HCT116 (cell line): Measurements from ENCODE around the gene TOMM70. TPM values are rescaled to one million over a fixed set of nuclear protein-coding genes. Genes with fewer than 3 reads are reported as not detected.

Experiments
- ATAC-seq: fragments of 200-7000 bp; cut with Tn5 transposase; 2 replicates; pipeline ENCODE4 v1.9.1; 2020; ENCODE audit warnings: mild to moderate bottlenecking, moderate library complexity
- BruUV-seq: library from RNA; stranded (reverse); fragments of 400-500 nt; replicated peaks from 2 replicates; lab custom pipeline; 2021; lab: Mats Ljungman, UMichigan
- CTCF ChIA-PET: fragments of 300-600 bp; sonication (Branson Sonifier 250); formaldehyde crosslinking; loops from one replicate; lab custom pipeline; 2021; ENCODE audit warnings: antibody characterized with exemption; lab: Charles Lee
- POLR2A ChIA-PET: fragments of 300-600, 350-600 bp; sonication (Branson Sonifier 250); formaldehyde crosslinking; loops from one replicate; lab custom pipeline; 2021; ENCODE audit warnings: antibody characterized with exemption; lab: Charles Lee
- RAD21 ChIA-PET, 2 experiments: fragments of 300-600 bp; sonication (Branson Sonifier 250); formaldehyde crosslinking; loops; one replicate each; lab custom pipeline; 2023; ENCODE audit warnings: low total read pairs in 2 of 2; ENCODE audit not compliant: uncharacterized antibody in 2 of 2, unreplicated experiment in 2 of 2, low non-redundant PET in 1 of 2; lab: Charles Lee
- DNase-seq: peaks from one replicate; pipeline ENCODE4 v3.0.0-alpha.2; 2010; ENCODE audit warnings: low read depth, low spot score
- H2AFZ ChIP-seq: fragments of 200-600 bp; shearing (Covaris generic), sonication (generic); 2 replicates; pipeline ENCODE4 v1.6.1; 2017; ENCODE audit warnings: low read depth, mixed run types, mixed read lengths, antibody characterized with exemption, low read length; ENCODE audit not compliant: poor library complexity, severe bottlenecking
- H3K27ac ChIP-seq: 2 replicates; pipeline ENCODE4 v1.5.1; 2012; ENCODE audit warnings: low read depth, low read length
- H3K27me3 ChIP-seq: fragments of 200-600 bp; sonication (generic); 2 replicates; pipeline ENCODE4 v1.6.1; 2016; ENCODE audit warnings: mixed run types, low read length, mixed read lengths; ENCODE audit not compliant: insufficient read depth
- H3K36me3 ChIP-seq, 2 experiments: fragments of 200-500 bp in 1 of 2; fragments of 200-600 bp in 1 of 2; sonication (Bioruptor generic) in 1 of 2; sonication (generic) in 1 of 2; 2 replicates each; pipeline versions ENCODE4 v1.5.1 to v1.6.1; 2014 to 2016; ENCODE audit warnings: low read length in 2 of 2, inconsistent platforms in 1 of 2, mixed read lengths in 1 of 2, mixed run types in 1 of 2; ENCODE audit not compliant: insufficient read depth in 2 of 2, control insufficient read depth in 1 of 2
- H3K4me1 ChIP-seq, 2 experiments: fragments of 200-600 bp in 1 of 2; sonication (generic) in 1 of 2; 2 replicates each; pipeline versions ENCODE4 v1.5.1 to v1.6.1; 2012 to 2017; ENCODE audit warnings: low read length in 2 of 2, inconsistent platforms in 1 of 2, mild to moderate bottlenecking in 1 of 2, mixed read lengths in 1 of 2, mixed run types in 1 of 2, moderate library complexity in 1 of 2; ENCODE audit not compliant: insufficient read depth in 2 of 2, control insufficient read depth in 1 of 2
- H3K4me2 ChIP-seq: fragments of 200-600 bp; sonication (generic); 2 replicates; pipeline ENCODE4 v1.6.1; 2017; ENCODE audit warnings: mixed run types, low read length, mixed read lengths
- H3K4me3 ChIP-seq, 2 experiments: fragments of 200-600 bp in 1 of 2; sonication (generic) in 1 of 2; replicated peaks in 1 of 2; 2 replicates each; pipeline ENCODE4 v1.5.1; 2011 to 2016; ENCODE audit warnings: low read length in 2 of 2, control low read depth in 1 of 2, low read depth in 1 of 2, mild to moderate bottlenecking in 1 of 2, mixed read lengths in 1 of 2, mixed run types in 1 of 2
- H3K79me2 ChIP-seq: fragments of 200-600 bp; sonication (generic); 2 replicates; pipeline ENCODE4 v1.6.1; 2017; ENCODE audit warnings: mild to moderate bottlenecking, mixed run types, low read length, moderate library complexity, mixed read lengths; ENCODE audit not compliant: insufficient read depth
- H3K9ac ChIP-seq: fragments of 200-600 bp; sonication (generic); 2 replicates; pipeline ENCODE4 v1.6.1; 2016; ENCODE audit warnings: low read length, mixed read lengths
- H3K9me2 ChIP-seq: fragments of 200-600 bp; sonication (generic), shearing (Covaris generic); 2 replicates; pipeline ENCODE4 v1.6.1; 2017; ENCODE audit warnings: mixed run types, mild to moderate bottlenecking, moderate library complexity; ENCODE audit not compliant: insufficient read depth
- H3K9me3 ChIP-seq, 2 experiments: fragments of 200-500 bp in 1 of 2; fragments of 200-600 bp in 1 of 2; sonication (Bioruptor generic) in 1 of 2; sonication (generic) in 1 of 2; 2 replicates each; pipeline ENCODE4 v1.6.1; 2014 to 2017; ENCODE audit warnings: low read length in 2 of 2, mixed read lengths in 2 of 2, inconsistent platforms in 1 of 2, low read depth in 1 of 2, mild to moderate bottlenecking in 1 of 2, mixed run types in 1 of 2, moderate library complexity in 1 of 2; ENCODE audit not compliant: control insufficient read depth in 1 of 2, insufficient read depth in 1 of 2
- H4K20me1 ChIP-seq: fragments of 200-600 bp; sonication (generic), shearing (Covaris generic); 2 replicates; pipeline ENCODE4 v1.6.1; 2017; ENCODE audit warnings: mixed run types, mild to moderate bottlenecking, moderate library complexity; ENCODE audit not compliant: insufficient read depth
- CBX3 ChIP-seq: IDR thresholded peaks from 2 replicates; pipeline ENCODE4 v1.6.1; 2012; ENCODE audit warnings: low read depth
- EGR1 ChIP-seq: IDR thresholded peaks from 2 replicates; pipeline ENCODE4 v1.6.1; 2012; ENCODE audit warnings: low read depth
- EZH2phosphoT487 ChIP-seq: fragments of 200-600 bp; IDR thresholded peaks from 2 replicates; pipeline ENCODE4 v1.6.1; 2018; ENCODE audit warnings: antibody characterized with exemption, borderline replicate concordance
- FOSL1 ChIP-seq: IDR thresholded peaks from 2 replicates; pipeline ENCODE4 v1.6.1; 2012; ENCODE audit warnings: low read depth
- JUND ChIP-seq: IDR thresholded peaks from 2 replicates; pipeline ENCODE4 v1.6.1; 2012
- POLR2A ChIP-seq: IDR thresholded peaks from 2 replicates; pipeline ENCODE4 v1.7.0; 2011; ENCODE audit warnings: borderline replicate concordance; ENCODE audit not compliant: insufficient read depth, insufficient read length; ENCODE audit errors: extremely low read depth
- RAD21 ChIP-seq: IDR thresholded peaks from 2 replicates; pipeline ENCODE4 v1.6.1; 2012; ENCODE audit warnings: low read depth, mild to moderate bottlenecking
- SIN3A ChIP-seq: IDR thresholded peaks from 2 replicates; pipeline ENCODE4 v1.6.1; 2012; ENCODE audit warnings: low read depth
- SP1 ChIP-seq: IDR thresholded peaks from 2 replicates; pipeline ENCODE4 v1.6.1; 2012; ENCODE audit warnings: low read depth
- SRF ChIP-seq: IDR thresholded peaks from 2 replicates; pipeline ENCODE4 v1.6.1; 2012; ENCODE audit warnings: low read depth
- TCF7L2 ChIP-seq: IDR thresholded peaks from 2 replicates; pipeline ENCODE4 v1.7.0; 2011; ENCODE audit warnings: borderline replicate concordance, inconsistent platforms; ENCODE audit not compliant: insufficient read depth, insufficient read length; ENCODE audit errors: extremely low read depth
- YY1 ChIP-seq: IDR thresholded peaks from 2 replicates; pipeline ENCODE4 v1.6.1; 2011; ENCODE audit warnings: low read length, low read depth, moderate library complexity, mild to moderate bottlenecking; ENCODE audit not compliant: insufficient replicate concordance; ENCODE audit errors: extremely low read depth
- ZFX ChIP-seq: fragments of 450-650 bp; IDR thresholded peaks from 2 replicates; pipeline ENCODE4 v1.6.1; 2017
- ZNF274 ChIP-seq: fragments of 200-500 bp; sonication (Bioruptor generic); IDR thresholded peaks from 2 replicates; pipeline ENCODE4 v1.6.1; 2014; ENCODE audit warnings: mild to moderate bottlenecking, low read depth, low read length, inconsistent platforms
- intact Hi-C: fragments of 100-400 bp; cut with micrococcal nuclease; formaldehyde crosslinking; loops from 2 replicates; pipeline ENCODE4 v1.10.0; 2022
- total RNA-seq: library from RNA; stranded (reverse); gene quantifications from one replicate; pipeline ENCODE4 v1.2.1, GENCODE V29; 2021; ENCODE audit not compliant: unreplicated experiment
- TF ChIP-seq, protein P1 (sequence below): IDR thresholded peaks from 2 replicates; pipeline ENCODE4 v1.6.1; 2012
- TF ChIP-seq, protein P2 (sequence below): IDR thresholded peaks from 2 replicates; pipeline ENCODE4 v1.6.1; 2012

Gene TOMM70
- total RNA-seq, 1 experiment from 2014 or later, result 54.9 TPM

DNA sequence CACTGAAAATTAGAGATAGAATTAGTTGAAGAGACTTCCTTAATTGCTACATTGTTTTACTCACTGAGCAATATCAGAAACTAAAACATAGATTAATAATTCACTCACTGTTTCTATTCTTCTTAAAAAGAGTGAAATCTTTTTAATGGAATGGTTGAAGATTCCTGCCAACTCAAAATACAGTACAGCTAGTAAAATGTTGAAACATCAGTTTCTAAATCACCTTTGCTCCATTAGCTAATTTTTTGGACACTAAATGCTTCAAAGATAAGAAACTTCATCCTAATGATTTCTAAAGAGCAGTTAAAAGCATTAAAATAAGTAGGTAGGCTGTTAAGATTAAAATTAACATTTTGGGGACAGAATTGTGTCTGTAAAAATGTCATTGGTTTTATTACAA, 76.8 kb downstream of the TOMM70 start:
- H3K27ac ChIP-seq, result no peak overlapping the region
- ATAC-seq, result no peak
- ChIA-PET RAD21 (no interaction called here), CTCF (no interaction called here), POLR2A (no interaction called here)
- no peak for DNase-seq
- intact Hi-C loops, result no loop called here
- H3K36me3 ChIP-seq, result no peaks in the 10 kb centered on the region
- no peaks in the 10 kb centered on the region for H4K20me1 ChIP-seq
- H3K4me1 ChIP-seq, result no peaks in the 10 kb centered on the region
- no peaks in the 10 kb centered on the region for H3K9me2 ChIP-seq
- no peaks in the 10 kb centered on the region for H3K9me3 ChIP-seq
- no peak overlapping the region for H3K4me2 ChIP-seq
- BruUV-seq, result no TSS peak
- no peak for TF ChIP-seq RAD21
- TF ChIP-seq POLR2A, result no peak
- TF ChIP-seq SIN3A, result no peak
- no peak for TF ChIP-seq ZFX
- TF ChIP-seq TCF7L2, result no peak
- no peak for TF ChIP-seq EGR1
- no peak for TF ChIP-seq SP1
- TF ChIP-seq EZH2phosphoT487, result no peak
- TF ChIP-seq CBX3, result no peak
- TF ChIP-seq, protein P1, sequence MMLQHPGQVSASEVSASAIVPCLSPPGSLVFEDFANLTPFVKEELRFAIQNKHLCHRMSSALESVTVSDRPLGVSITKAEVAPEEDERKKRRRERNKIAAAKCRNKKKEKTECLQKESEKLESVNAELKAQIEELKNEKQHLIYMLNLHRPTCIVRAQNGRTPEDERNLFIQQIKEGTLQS, result no peak
- TF ChIP-seq, protein P2, sequence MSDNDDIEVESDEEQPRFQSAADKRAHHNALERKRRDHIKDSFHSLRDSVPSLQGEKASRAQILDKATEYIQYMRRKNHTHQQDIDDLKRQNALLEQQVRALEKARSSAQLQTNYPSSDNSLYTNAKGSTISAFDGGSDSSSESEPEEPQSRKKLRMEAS, result no peak
- no peak for TF ChIP-seq SRF
- TF ChIP-seq ZNF274, result no peak
- no peak for TF ChIP-seq FOSL1
- no peak for TF ChIP-seq JUND
- TF ChIP-seq YY1, result no peak
- H3K4me3 ChIP-seq, result no peak overlapping the region
- H2AFZ ChIP-seq, result no peak overlapping the region
- H3K9ac ChIP-seq, result no peak overlapping the region
- H3K79me2 ChIP-seq, result no peaks in the 10 kb centered on the region
- no peaks in the 10 kb centered on the region for H3K27me3 ChIP-seq
